SKM-1 (cell line): ENCODE measurements around the gene ZNF879.

ENCODE experiments used
- DNase-seq: peaks from one replicate; lab custom pipeline; 2025; ENCODE audit not compliant: unreplicated experiment; lab: John Stamatoyannopoulos, UW

ZNF879 gene

GRCh38 chr5:179023528-179024189 is at the start of gene ZNF879:
Gene ZNF879, plus strand, starts transcription at chr5:179023804. Its CDS starts 1,201 bp downstream, at chr5:179025005.
- peak; percentile 74 for DNase-seq

- DNase-seq, result no peak
Observed at GRCh38 chr5:178981381-178981780, 42.2 kb upstream of the ZNF879 start.

- DNase-seq, result no peak
Observed at GRCh38 chr5:178982941-178983340, 40.7 kb upstream of the ZNF879 start.

- DNase-seq, result no peak
Observed at GRCh38 chr5:178983728-178984127, 39.9 kb upstream of the ZNF879 start.

GRCh38 chr5:178984145-178985072 is 39.2 kb upstream of the ZNF879 start:
- no peak for DNase-seq

- no peak for DNase-seq
Observed at GRCh38 chr5:178986326-178986960, 37.2 kb upstream of the ZNF879 start.

- DNase-seq, result no peak
Observed at GRCh38 chr5:178988436-178989220, 35.0 kb upstream of the ZNF879 start.

GRCh38 chr5:178989311-178989710 is 34.3 kb upstream of the ZNF879 start:
- DNase-seq, result no peak

- DNase-seq, result no peak
Observed at GRCh38 chr5:178990491-178990890, 33.1 kb upstream of the ZNF879 start.

GRCh38 chr5:178991190-178992145 is 32.1 kb upstream of the ZNF879 start:
- DNase-seq, result no peak

- DNase-seq, result no peak
Observed at GRCh38 chr5:178992291-178992895, 31.2 kb upstream of the ZNF879 start.

- DNase-seq, result no peak
Observed at GRCh38 chr5:178993236-178993765, 30.3 kb upstream of the ZNF879 start.

GRCh38 chr5:178993955-178994579 is 29.5 kb upstream of the ZNF879 start:
- no peak for DNase-seq

- DNase-seq, result no peak
Observed at GRCh38 chr5:178994580-178995340, 28.8 kb upstream of the ZNF879 start, which contains the start of gene GRM6. Gene GRM6, minus strand, starts transcription at chr5:178995320. Its CDS starts 376 bp downstream, at chr5:178994944.

GRCh38 chr5:178995341-178995690 is 28.3 kb upstream of the ZNF879 start:
- no peak for DNase-seq

GRCh38 chr5:178996156-178996555 is 27.4 kb upstream of the ZNF879 start:
- DNase-seq, result no peak

- DNase-seq, result no peak
Observed at GRCh38 chr5:178997191-178997590, 26.4 kb upstream of the ZNF879 start.

GRCh38 chr5:178998441-178998840 is 25.2 kb upstream of the ZNF879 start:
- no peak for DNase-seq
